ENCODE measurements around the gene DTNA. TPM values are rescaled to one million over a fixed set of nuclear protein-coding genes. Genes with fewer than 3 reads are reported as not detected.

DTNA gene
- total RNA-seq, 2 donors from 2014 or later: 41.0 to 78.4 TPM

DNA sequence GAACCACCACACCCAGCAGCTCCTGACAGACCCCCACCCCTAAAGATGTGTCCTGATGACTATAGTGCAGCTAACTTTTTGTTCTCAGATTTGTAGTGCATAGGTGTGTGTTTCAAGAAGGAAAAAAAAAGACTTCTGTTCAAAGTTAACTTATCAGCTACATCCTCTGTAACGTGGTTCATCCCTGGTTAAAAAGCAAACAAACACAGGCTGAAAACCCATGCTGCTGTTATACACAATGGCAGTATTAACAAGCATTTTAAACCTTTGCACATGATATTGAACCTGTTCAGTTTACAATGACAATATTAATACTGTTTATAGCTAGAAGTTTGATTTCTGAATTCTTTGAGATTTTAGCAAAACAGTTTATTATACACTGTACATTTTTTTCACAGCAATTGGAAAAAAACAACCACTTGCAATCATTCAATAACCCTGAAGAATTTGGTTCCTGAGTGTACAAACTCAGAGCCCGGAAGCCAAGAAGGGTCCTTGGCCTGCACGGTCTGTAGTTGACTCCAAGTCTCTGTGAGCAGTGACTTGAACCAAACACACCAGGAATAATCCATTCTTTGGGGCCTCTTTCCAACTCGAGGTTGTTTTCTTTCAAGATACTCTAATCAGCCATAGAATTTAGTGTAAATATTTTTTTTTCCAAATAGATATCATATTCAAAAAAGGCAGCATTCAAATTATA is 177.9 kb downstream of the DTNA start:
- H3K4me3 ChIP-seq: no peak overlapping the region
- peaks cover 7% of the 10 kb centered on the region for H3K36me3 ChIP-seq
- ATAC-seq (ENCODE audit: insufficient number of reproducible peaks, low FRiP score, low read depth) (no peak), DNase-seq (ENCODE audit: low spot score) (no peak)
- TF ChIP-seq CTCF (IDR thresholded peaks at IDR 0.05): no peak
- no peaks in the 10 kb centered on the region for H3K9me3 ChIP-seq
- peaks cover 22 to 28% of the 10 kb centered on the region in 2 donors for H3K4me1 ChIP-seq (ENCODE audit: control insufficient read depth in 1 of 2, low read depth in 2 of 2)
- H3K27me3 ChIP-seq (replicated peaks; ENCODE audit: insufficient read depth): no peaks in the 10 kb centered on the region
- peak overlapping the region in 1 of 2 donors; percentile 8 for H3K27ac ChIP-seq

DNA sequence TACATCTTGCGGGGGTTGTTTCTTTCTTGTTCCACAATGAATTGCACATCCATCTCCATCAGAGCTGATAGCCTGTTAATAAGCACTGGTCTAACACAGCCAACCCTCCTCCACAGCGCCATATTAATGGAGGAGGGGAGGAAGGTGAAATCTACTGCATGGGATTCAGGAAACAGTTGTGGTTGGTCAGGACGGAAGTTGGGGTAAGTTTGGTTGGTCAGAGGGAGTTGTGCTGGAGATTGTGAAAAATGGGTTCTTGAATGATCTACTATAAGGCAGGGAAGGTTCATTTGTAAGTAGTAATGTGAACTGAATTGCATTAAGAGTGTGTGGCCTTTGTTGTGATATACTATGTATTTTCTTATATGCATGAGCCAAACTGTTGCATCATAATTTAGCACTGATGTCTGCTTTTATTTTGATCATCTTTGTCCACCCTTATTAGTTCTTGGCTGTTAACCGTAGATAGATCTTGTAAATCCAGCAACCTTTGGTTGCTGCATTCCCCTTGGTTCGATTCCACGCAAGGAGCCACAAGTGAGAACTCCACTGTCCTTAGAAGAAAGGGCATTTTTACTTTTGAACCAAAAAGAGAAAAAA is 180.5 kb downstream of the DTNA start:
- H3K4me3 ChIP-seq: no peak overlapping the region
- no peak for ATAC-seq (ENCODE audit: insufficient number of reproducible peaks, low FRiP score, low read depth)
- no peak for TF ChIP-seq CTCF (IDR thresholded peaks at IDR 0.05)
- H3K9me3 ChIP-seq: no peaks in the 10 kb centered on the region
- H3K36me3 ChIP-seq: no peaks in the 10 kb centered on the region
- no peak for DNase-seq (ENCODE audit: low spot score)
- peaks cover 14 to 19% of the 10 kb centered on the region in 2 donors for H3K4me1 ChIP-seq (ENCODE audit: control insufficient read depth in 1 of 2, low read depth in 2 of 2)
- H3K27ac ChIP-seq: no peak overlapping the region
- H3K27me3 ChIP-seq (replicated peaks; ENCODE audit: insufficient read depth): no peaks in the 10 kb centered on the region

GRCh38 chr18:34892379-34892778 is 182.3 kb downstream of the DTNA start:
- peaks cover 0 to under 1% of the 10 kb centered on the region in 2 donors for H3K4me1 ChIP-seq (ENCODE audit: control insufficient read depth in 1 of 2, low read depth in 2 of 2)
- DNase-seq (ENCODE audit: low spot score): no peak
- no peak for ATAC-seq (ENCODE audit: insufficient number of reproducible peaks, low FRiP score, low read depth)
- no peak overlapping the region for H3K27ac ChIP-seq
- peaks cover 7% of the 10 kb centered on the region for H3K9me3 ChIP-seq
- H3K4me3 ChIP-seq: no peak overlapping the region
- H3K27me3 ChIP-seq (replicated peaks; ENCODE audit: insufficient read depth): no peaks in the 10 kb centered on the region
- no peak for TF ChIP-seq CTCF (IDR thresholded peaks at IDR 0.05)
- H3K36me3 ChIP-seq: no peaks in the 10 kb centered on the region

- ATAC-seq (ENCODE audit: insufficient number of reproducible peaks, low FRiP score, low read depth) (no peak), DNase-seq (ENCODE audit: low spot score) (no peak)
- Histone ChIP-seq H3K27me3 (replicated peaks; ENCODE audit: insufficient read depth) (no peaks in the 10 kb centered on the region), H3K4me3 (no peak overlapping the region), H3K27ac (no peak overlapping the region), H3K4me1 (ENCODE audit: control insufficient read depth in 1 of 2, low read depth in 2 of 2) (no peaks in the 10 kb centered on the region), H3K9me3 (peaks cover 7% of the 10 kb centered on the region), H3K36me3 (no peaks in the 10 kb centered on the region)
- no peak for TF ChIP-seq CTCF (IDR thresholded peaks at IDR 0.05)
Observed at GRCh38 chr18:34893239-34893638, 183.1 kb downstream of the DTNA start.

DNA sequence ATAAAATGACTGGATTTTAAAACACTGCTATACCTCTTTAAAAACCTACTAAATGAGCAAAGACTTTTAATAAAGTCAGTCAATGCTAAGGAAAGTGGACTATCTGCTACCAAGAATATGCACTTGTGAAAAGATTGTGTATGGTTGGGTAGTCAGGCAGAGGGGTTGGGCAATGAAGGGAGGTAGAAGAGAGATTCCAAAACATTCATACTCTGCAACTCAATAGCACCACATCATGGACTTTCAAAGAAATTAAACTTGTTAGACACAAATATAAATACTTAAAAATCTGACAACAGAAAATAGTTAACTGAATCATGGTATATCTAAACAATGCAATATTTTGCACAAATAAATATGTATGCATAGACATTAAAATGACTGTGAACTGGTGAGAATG is 191.2 kb downstream of the DTNA start:
- peak; percentile 38 for TF ChIP-seq CTCF (IDR thresholded peaks at IDR 0.05)
- H3K9me3 ChIP-seq: peaks cover 7% of the 10 kb centered on the region
- no peaks in the 10 kb centered on the region for H3K4me1 ChIP-seq (ENCODE audit: control insufficient read depth in 1 of 2, low read depth in 2 of 2)
- no peaks in the 10 kb centered on the region for H3K36me3 ChIP-seq
- peak; percentile 82 for ATAC-seq (ENCODE audit: insufficient number of reproducible peaks, low FRiP score, low read depth)
- H3K27ac ChIP-seq: no peak overlapping the region
- H3K27me3 ChIP-seq (replicated peaks; ENCODE audit: insufficient read depth): no peaks in the 10 kb centered on the region
- DNase-seq (ENCODE audit: low spot score): no peak
- no peak overlapping the region for H3K4me3 ChIP-seq
